Measurements from ENCODE around the gene SCN10A.

DNA sequence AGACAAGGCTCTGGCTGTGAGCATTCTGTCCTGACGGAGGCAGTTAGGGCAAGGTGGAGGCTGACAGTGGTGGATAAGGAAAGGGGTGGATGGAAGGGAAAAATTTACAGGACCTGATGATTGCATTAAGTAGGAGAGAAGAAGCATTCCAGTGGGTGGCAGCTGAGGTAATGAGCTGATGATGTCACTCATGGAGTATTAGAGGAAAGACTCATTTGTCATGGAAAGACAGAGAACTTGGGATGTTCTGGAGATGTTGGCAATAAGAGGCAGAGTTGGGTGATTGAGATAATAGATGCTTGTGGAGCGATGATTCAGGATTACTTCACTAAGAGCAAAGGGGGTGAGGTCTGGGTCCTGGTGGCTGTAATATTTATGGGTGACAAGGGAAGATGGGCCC, 102.9 kb downstream of the SCN10A start:
- TF ChIP-seq GABPA (IDR thresholded peaks at IDR 0.05; ENCODE audit: low read depth) (no peak), CTCF (IDR thresholded peaks at IDR 0.05) (no peak), USF2 (IDR thresholded peaks at IDR 0.05; ENCODE audit: borderline replicate concordance, low read depth, low read length) (no peak), GATA2 (CRISPR knock-in tag; IDR thresholded peaks at IDR 0.05) (no peak), NFIC (IDR thresholded peaks at IDR 0.05; ENCODE audit: borderline replicate concordance) (no peak), NRF1 (IDR thresholded peaks at IDR 0.05; ENCODE audit: low read depth, low read length) (no peak), TAF1 (IDR thresholded peaks at IDR 0.05; ENCODE audit: borderline replicate concordance, low read depth, low read length) (no peak), EP300 (IDR thresholded peaks at IDR 0.05; ENCODE audit: borderline replicate concordance in 1 of 2, low read depth in 1 of 2, low read length in 1 of 2) (no peak), POLR2AphosphoS5 (IDR thresholded peaks at IDR 0.05; ENCODE audit: low read depth, low read length) (no peak), REST (IDR thresholded peaks at IDR 0.05; ENCODE audit: low read depth, low read length) (no peak), MAX (IDR thresholded peaks at IDR 0.05; ENCODE audit: low read depth) (no peak), SIN3A (IDR thresholded peaks at IDR 0.05; ENCODE audit: borderline replicate concordance, low read depth, low read length) (no peak), CHD2 (IDR thresholded peaks at IDR 0.05; ENCODE audit: low read length, partially characterized antibody) (no peak)

All from SK-N-SH (cell line).